H9 (cell line): ENCODE data around the gene EIF3A. TPM values are rescaled to one million over a fixed set of nuclear protein-coding genes. Genes with fewer than 3 reads are reported as not detected.

Source experiments
- DNase-seq: peaks from one replicate; pipeline ENCODE4 v3.0.0-alpha.2; 2017
- H2AFZ ChIP-seq: one replicate; pipeline ENCODE4 v1.6.1; 2013; ENCODE audit warnings: mild to moderate bottlenecking, low read length, control low read depth, moderate library complexity
- H2AK5ac ChIP-seq: 2 replicates; pipeline ENCODE4 v1.6.1; 2013; ENCODE audit warnings: low read length, control low read depth, mixed read lengths; ENCODE audit not compliant: insufficient read length
- H2BK120ac ChIP-seq: one replicate; pipeline ENCODE4 v1.6.1; 2013; ENCODE audit warnings: low read depth, mild to moderate bottlenecking, low read length, control low read depth, inconsistent platforms; ENCODE audit not compliant: poor library complexity, severe bottlenecking
- H2BK12ac ChIP-seq: 2 replicates; pipeline ENCODE4 v1.6.1; 2013; ENCODE audit warnings: low read length, control low read depth, mixed read lengths, low read depth; ENCODE audit not compliant: insufficient read length
- H2BK15ac ChIP-seq: 2 replicates; pipeline ENCODE4 v1.6.1; 2013; ENCODE audit warnings: low read depth, low read length, control low read depth
- H2BK20ac ChIP-seq: one replicate; pipeline ENCODE4 v1.6.1; 2013; ENCODE audit warnings: low read depth, mild to moderate bottlenecking, low read length, control low read depth, inconsistent platforms; ENCODE audit not compliant: poor library complexity, severe bottlenecking
- H2BK5ac ChIP-seq: 2 replicates; pipeline ENCODE4 v1.6.1; 2013; ENCODE audit warnings: low read length, control low read depth, mixed read lengths; ENCODE audit not compliant: insufficient read length
- H3K14ac ChIP-seq: 2 replicates; pipeline ENCODE4 v1.6.1; 2013; ENCODE audit warnings: low read length, control low read depth; ENCODE audit not compliant: insufficient read depth
- H3K18ac ChIP-seq: 2 replicates; pipeline ENCODE4 v1.6.1; 2013; ENCODE audit warnings: low read depth, mild to moderate bottlenecking, mixed read lengths, low read length, control low read depth; ENCODE audit not compliant: insufficient read length
- H3K23ac ChIP-seq: 2 replicates; pipeline ENCODE4 v1.6.1; 2013; ENCODE audit warnings: low read length, control low read depth, mixed read lengths, low read depth; ENCODE audit not compliant: insufficient read length
- H3K23me2 ChIP-seq: 2 replicates; pipeline ENCODE4 v1.6.1; 2013; ENCODE audit warnings: low read depth, mild to moderate bottlenecking, mixed read lengths, low read length, control low read depth; ENCODE audit not compliant: insufficient read length, poor library complexity, severe bottlenecking
- H3K27ac ChIP-seq: 2 replicates; pipeline ENCODE4 v1.5.1; 2013; ENCODE audit warnings: low read length, control low read depth, mixed read lengths, low read depth; ENCODE audit not compliant: insufficient read length
- H3K27me3 ChIP-seq: 2 replicates; pipeline ENCODE4 v1.6.1; 2013; ENCODE audit warnings: low read length, control low read depth, inconsistent platforms; ENCODE audit not compliant: insufficient read depth
- H3K4ac ChIP-seq: 2 replicates; pipeline ENCODE4 v1.6.1; 2013; ENCODE audit warnings: low read depth, mild to moderate bottlenecking, control low read depth, inconsistent platforms, low read length, moderate library complexity
- H3K4me1 ChIP-seq: 2 replicates; pipeline ENCODE4 v1.6.1; 2013; ENCODE audit warnings: low read length, control low read depth, inconsistent platforms; ENCODE audit not compliant: insufficient read depth
- H3K4me2 ChIP-seq: 2 replicates; pipeline ENCODE4 v1.6.1; 2013; ENCODE audit warnings: low read length, control low read depth, mixed read lengths; ENCODE audit not compliant: insufficient read length, insufficient read depth
- H3K56ac ChIP-seq: 2 replicates; pipeline ENCODE4 v1.6.1; 2013; ENCODE audit warnings: low read depth, mild to moderate bottlenecking, mixed read lengths, low read length, control low read depth; ENCODE audit not compliant: insufficient read length
- H3K79me1 ChIP-seq: 2 replicates; pipeline ENCODE4 v1.6.1; 2013; ENCODE audit warnings: low read depth, mild to moderate bottlenecking, moderate library complexity, low read length, control low read depth, inconsistent platforms; ENCODE audit not compliant: insufficient read depth, poor library complexity, severe bottlenecking
- H3K79me2 ChIP-seq: 2 replicates; pipeline ENCODE4 v1.6.1; 2013; ENCODE audit warnings: low read length, control low read depth, inconsistent platforms; ENCODE audit not compliant: insufficient read depth
- H3K9ac ChIP-seq: 2 replicates; pipeline ENCODE4 v1.6.1; 2013; ENCODE audit warnings: low read length, control low read depth, mixed read lengths; ENCODE audit not compliant: insufficient read length; ENCODE audit errors: extremely low read depth
- H3K9me3 ChIP-seq: one replicate; pipeline ENCODE4 v1.6.1; 2013; ENCODE audit warnings: low read depth, low read length, inconsistent platforms; ENCODE audit not compliant: control insufficient read depth
- H3T11ph ChIP-seq: one replicate; pipeline ENCODE4 v1.6.1; 2013; ENCODE audit warnings: mild to moderate bottlenecking, low read length, control low read depth, inconsistent platforms
- H4K20me1 ChIP-seq: one replicate; pipeline ENCODE4 v1.6.1; 2013; ENCODE audit not compliant: control insufficient read depth, insufficient read length, insufficient read depth
- H4K5ac ChIP-seq: 2 replicates; pipeline ENCODE4 v1.6.1; 2013; ENCODE audit warnings: low read depth, mild to moderate bottlenecking, mixed read lengths, low read length, control low read depth; ENCODE audit not compliant: insufficient read length
- H4K8ac ChIP-seq: replicated peaks from 2 replicates; pipeline ENCODE4 v1.6.1; 2013; ENCODE audit warnings: low read length, control low read depth, mixed read lengths, low read depth; ENCODE audit not compliant: insufficient read length
- H4K91ac ChIP-seq: 2 replicates; pipeline ENCODE4 v1.6.1; 2013; ENCODE audit warnings: low read depth, mild to moderate bottlenecking, moderate library complexity, mixed read lengths, low read length, control low read depth; ENCODE audit not compliant: insufficient read length
- H3K27ac Mint-ChIP-seq, 3 experiments: 2 replicates in 2 of 3; 3 replicates in 1 of 3; pipeline ENCODE4 v1.8.0; 2020 to 2021; ENCODE audit warnings: mixed read lengths in 3 of 3, mild to moderate bottlenecking in 1 of 3, moderate library complexity in 1 of 3
- H3K27me3 Mint-ChIP-seq: 2 replicates; pipeline ENCODE4 v1.8.0; 2021; ENCODE audit warnings: low read depth, mild to moderate bottlenecking, moderate library complexity, mixed read lengths
- H3K36me3 Mint-ChIP-seq, 3 experiments: 2 replicates in 2 of 3; 3 replicates in 1 of 3; pipeline ENCODE4 v1.8.0; 2020 to 2021; ENCODE audit warnings: low read depth in 3 of 3, mixed read lengths in 3 of 3; ENCODE audit not compliant: insufficient read depth in 1 of 3
- H3K4me1 Mint-ChIP-seq, 2 experiments: 2 replicates each; pipeline ENCODE4 v1.8.0; 2020; ENCODE audit warnings: mixed read lengths in 2 of 2
- H3K4me3 Mint-ChIP-seq, 2 experiments: 2 replicates in 1 of 2; 3 replicates in 1 of 2; pipeline ENCODE4 v1.8.0; 2020 to 2021; ENCODE audit warnings: mild to moderate bottlenecking in 2 of 2, mixed read lengths in 2 of 2, moderate library complexity in 1 of 2
- H3K9me3 Mint-ChIP-seq, 2 experiments: 2 replicates in 1 of 2; 3 replicates in 1 of 2; pipeline ENCODE4 v1.8.0; 2020; ENCODE audit warnings: mild to moderate bottlenecking in 2 of 2, mixed read lengths in 2 of 2, moderate library complexity in 1 of 2
- CTCF ChIP-seq: fragments of 200-600 bp; sonication (generic); conservative IDR thresholded peaks from 3 replicates; pipeline ENCODE4 v1.8.0; 2021; ENCODE audit warnings: antibody characterized with exemption, mild to moderate bottlenecking
- WGBS: extraction: QIAGEN DNeasy Blood & Tissue Kit; methylation state at CpG from one replicate; pipeline ENCODE4 v1.1.7; 2013; ENCODE audit warnings: missing lambda C conversion rate, low lambda C conversion rate, mixed read lengths; ENCODE audit not compliant: insufficient read length; ENCODE audit errors: extremely low coverage; 5-methylcytosine and 5-hydroxymethylcytosine counted together
- total RNA-seq: library from RNA; stranded (reverse); gene quantifications from 2 replicates; pipeline ENCODE4 v1.2.1, GENCODE V29; 2021

EIF3A gene
- total RNA-seq, 1 experiment from 2014 or later: 206 TPM

DNA sequence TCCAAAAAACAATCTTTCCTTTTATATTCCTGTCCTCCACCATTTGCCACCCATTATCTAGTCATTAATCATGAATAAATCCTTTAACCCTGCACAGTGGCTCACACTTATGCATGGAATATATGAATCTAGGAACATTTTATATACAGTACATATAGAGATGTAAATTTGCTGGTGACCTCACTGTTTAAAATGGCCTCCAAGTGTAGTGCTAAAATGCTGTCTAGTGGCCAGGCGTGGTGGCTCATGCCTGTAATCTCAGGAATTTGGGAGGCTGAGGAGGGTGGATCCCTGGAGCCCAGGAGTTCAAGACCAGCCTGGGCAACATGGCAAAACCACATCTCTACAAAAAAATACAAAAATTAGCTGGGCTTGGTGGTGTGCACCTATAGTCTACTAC, 41.5 kb downstream of the EIF3A start:
- Histone ChIP-seq H4K5ac (no peak overlapping the region), H4K20me1 (no peaks in the 10 kb centered on the region), H2BK20ac (no peak overlapping the region), H2BK120ac (no peak overlapping the region), H3K56ac (no peak overlapping the region), H3K79me1 (peaks cover 10% of the 10 kb centered on the region), H3K14ac (no peak overlapping the region), H3T11ph (no peak overlapping the region), H2BK15ac (no peak overlapping the region), H3K9ac (no peak overlapping the region), H3K79me2 (peaks cover 2% of the 10 kb centered on the region; the same call in 1 of the 2 replicates), H2AFZ (no peak overlapping the region), H3K27me3 (no peaks in the 10 kb centered on the region), H4K91ac (no peak overlapping the region), H3K9me3 (no peaks in the 10 kb centered on the region), H3K18ac (no peak overlapping the region), H3K23ac (no peak overlapping the region), H4K8ac (no peak overlapping the region), H2BK5ac (no peak overlapping the region), H2BK12ac (no peak overlapping the region), H3K4me1 (no peaks in the 10 kb centered on the region), H3K4me2 (no peak overlapping the region), H3K4ac (no peak overlapping the region), H3K23me2 (no peaks in the 10 kb centered on the region), H2AK5ac (no peak overlapping the region), H3K27ac (no peak overlapping the region)
- Mint-ChIP-seq H3K27ac (peak overlapping the region in 2 of 3 experiments; percentile 5 to 76; a peak in 2 of 7 replicates), H3K4me1 (peaks cover 0 to 5% of the 10 kb centered on the region in 2 experiments; a peak in 2 of 4 replicates), H3K36me3 (peaks cover 64 to 90% (median 86%) of the 10 kb centered on the region in 3 experiments; a peak in 6 of 7 replicates), H3K4me3 (no peak overlapping the region), H3K9me3 (no peaks in the 10 kb centered on the region), H3K27me3 (peaks cover 3% of the 10 kb centered on the region; the same call in 1 of the 2 replicates)
- no peak for DNase-seq
- no peak for TF ChIP-seq CTCF
- WGBS: no CpG with 5 or more reads among the region's 1 CpG
